Measurements from ENCODE around the gene TMEM127. TPM values are rescaled to one million over a fixed set of nuclear protein-coding genes. Genes with fewer than 3 reads are reported as not detected.
A peak's percentile ranks its signal among the peaks of the same experiment; 100 is the strongest.
"Not testable (repeated sequence)": the region's sequence is repeated elsewhere in the genome, so short reads cannot be mapped to it uniquely, and the experiment has no call there.

TMEM127 gene
- total RNA-seq, 2 donors from 2014 or later = 23.8 to 25.4 TPM

GRCh38 chr2:96241227-96241626, 24.6 kb downstream of the TMEM127 start:
- peaks cover 35% of the 10 kb centered on the region for H3K4me1 Mint-ChIP-seq
- no peaks in the 10 kb centered on the region for H3K36me3 Mint-ChIP-seq (ENCODE audit: low read depth)
- ATAC-seq (replicated peaks) = no peak
- H3K9me3 Mint-ChIP-seq = no peaks in the 10 kb centered on the region
- H3K4me3 Mint-ChIP-seq = peak overlapping the region; percentile 74
- H3K27ac Mint-ChIP-seq = peak overlapping the region; percentile 94
- no peaks in the 10 kb centered on the region for H3K27me3 Mint-ChIP-seq

GRCh38 chr2:96240341-96241038, 25.3 kb downstream of the TMEM127 start:
- Mint-ChIP-seq H3K4me1 (peaks cover 28% of the 10 kb centered on the region), H3K27ac (peak overlapping the region; percentile 94)

GRCh38 chr2:96239745-96240264, 26.0 kb downstream of the TMEM127 start:
- no peaks in the 10 kb centered on the region for H3K27me3 Mint-ChIP-seq
- H3K9me3 Mint-ChIP-seq = no peaks in the 10 kb centered on the region
- no peak for ATAC-seq (replicated peaks)
- H3K4me1 Mint-ChIP-seq = peaks cover 26% of the 10 kb centered on the region
- no peak overlapping the region for H3K4me3 Mint-ChIP-seq
- no peaks in the 10 kb centered on the region for H3K36me3 Mint-ChIP-seq (ENCODE audit: low read depth)
- H3K27ac Mint-ChIP-seq = peak overlapping the region; percentile 94

More at GRCh38 chr2:96240341-96241038, 25.3 kb downstream of the TMEM127 start:
- H3K4me3 Mint-ChIP-seq = no peak overlapping the region
- H3K36me3 Mint-ChIP-seq (ENCODE audit: low read depth) = no peaks in the 10 kb centered on the region
- ATAC-seq (replicated peaks) = no peak
- no peaks in the 10 kb centered on the region for H3K27me3 Mint-ChIP-seq
- H3K9me3 Mint-ChIP-seq = no peaks in the 10 kb centered on the region

GRCh38 chr2:96239091-96239490, 26.7 kb downstream of the TMEM127 start:
- no peak overlapping the region for H3K4me3 Mint-ChIP-seq
- H3K4me1 Mint-ChIP-seq = peaks cover 23% of the 10 kb centered on the region
- no peak overlapping the region for H3K27ac Mint-ChIP-seq
- H3K36me3 Mint-ChIP-seq (ENCODE audit: low read depth) = no peaks in the 10 kb centered on the region
- no peaks in the 10 kb centered on the region for H3K9me3 Mint-ChIP-seq
- no peak for ATAC-seq (replicated peaks)
- no peaks in the 10 kb centered on the region for H3K27me3 Mint-ChIP-seq

GRCh38 chr2:96238266-96238665, 27.5 kb downstream of the TMEM127 start:
- H3K27me3 Mint-ChIP-seq = no peaks in the 10 kb centered on the region
- H3K27ac Mint-ChIP-seq = peak overlapping the region; percentile 29
- ATAC-seq (replicated peaks) = no peak
- no peak overlapping the region for H3K4me3 Mint-ChIP-seq
- no peaks in the 10 kb centered on the region for H3K9me3 Mint-ChIP-seq
- peaks cover 22% of the 10 kb centered on the region for H3K4me1 Mint-ChIP-seq
- H3K36me3 Mint-ChIP-seq (ENCODE audit: low read depth) = no peaks in the 10 kb centered on the region

- H3K27me3 Mint-ChIP-seq = no peaks in the 10 kb centered on the region
- peaks cover 9% of the 10 kb centered on the region for H3K4me1 Mint-ChIP-seq
- H3K36me3 Mint-ChIP-seq (ENCODE audit: low read depth) = no peaks in the 10 kb centered on the region
- H3K9me3 Mint-ChIP-seq = no peaks in the 10 kb centered on the region
- no peak for ATAC-seq (replicated peaks)
- no peak overlapping the region for H3K27ac Mint-ChIP-seq
- no peak overlapping the region for H3K4me3 Mint-ChIP-seq
Observed at GRCh38 chr2:96236882-96237281, 28.9 kb downstream of the TMEM127 start.

- Mint-ChIP-seq H3K4me1 (no peaks in the 10 kb centered on the region), H3K36me3 (ENCODE audit: low read depth) (no peaks in the 10 kb centered on the region), H3K27me3 (no peaks in the 10 kb centered on the region), H3K9me3 (no peaks in the 10 kb centered on the region), H3K4me3 (no peak overlapping the region), H3K27ac (no peak overlapping the region)
- ATAC-seq (replicated peaks) = no peak
Observed at GRCh38 chr2:96233880-96234316, 31.9 kb downstream of the TMEM127 start.

- H3K9me3 Mint-ChIP-seq = no peaks in the 10 kb centered on the region
- H3K36me3 Mint-ChIP-seq (ENCODE audit: low read depth) = peaks cover 4% of the 10 kb centered on the region
- no peaks in the 10 kb centered on the region for H3K4me1 Mint-ChIP-seq
- ATAC-seq (replicated peaks) = no peak
- no peak overlapping the region for H3K27ac Mint-ChIP-seq
- no peak overlapping the region for H3K4me3 Mint-ChIP-seq
- no peaks in the 10 kb centered on the region for H3K27me3 Mint-ChIP-seq
Observed at GRCh38 chr2:96233436-96233835, 32.4 kb downstream of the TMEM127 start.

- Mint-ChIP-seq H3K4me1 (no peaks in the 10 kb centered on the region), H3K36me3 (ENCODE audit: low read depth) (peaks cover 6% of the 10 kb centered on the region)
- ATAC-seq (replicated peaks) = no peak
Observed at GRCh38 chr2:96231316-96231715, 34.5 kb downstream of the TMEM127 start.

GRCh38 chr2:96225016-96225533, 40.7 kb downstream of the TMEM127 start:
- Mint-ChIP-seq H3K27ac (peak overlapping the region; percentile 75), H3K9me3 (no peaks in the 10 kb centered on the region), H3K4me1 (peaks cover 6% of the 10 kb centered on the region), H3K27me3 (no peaks in the 10 kb centered on the region), H3K4me3 (no peak overlapping the region), H3K36me3 (ENCODE audit: low read depth) (peaks cover 6% of the 10 kb centered on the region)
- no peak for ATAC-seq (replicated peaks)

More at GRCh38 chr2:96231316-96231715, 34.5 kb downstream of the TMEM127 start:
- H3K9me3 Mint-ChIP-seq = no peaks in the 10 kb centered on the region
- H3K4me3 Mint-ChIP-seq = no peak overlapping the region
- H3K27me3 Mint-ChIP-seq = no peaks in the 10 kb centered on the region
- H3K27ac Mint-ChIP-seq = no peak overlapping the region

- H3K9me3 Mint-ChIP-seq; H3K4me3 Mint-ChIP-seq; H3K36me3 Mint-ChIP-seq (ENCODE audit: low read depth); H3K4me1 Mint-ChIP-seq; H3K27me3 Mint-ChIP-seq; ATAC-seq (replicated peaks): not testable (repeated sequence)
- H3K27ac Mint-ChIP-seq = peak overlapping the region; percentile 10
Observed at GRCh38 chr2:96221106-96221505, 44.7 kb downstream of the TMEM127 start.

- not testable (repeated sequence) for H3K4me3 Mint-ChIP-seq; H3K27ac Mint-ChIP-seq; H3K4me1 Mint-ChIP-seq; H3K36me3 Mint-ChIP-seq (ENCODE audit: low read depth); H3K27me3 Mint-ChIP-seq; ATAC-seq (replicated peaks); H3K9me3 Mint-ChIP-seq
Observed at GRCh38 chr2:96219959-96220358, 45.8 kb downstream of the TMEM127 start.

GRCh38 chr2:96218508-96219131, 47.2 kb downstream of the TMEM127 start:
- Mint-ChIP-seq H3K27me3 (no peaks in the 10 kb centered on the region), H3K4me1 (no peaks in the 10 kb centered on the region)

GRCh38 chr2:96214554-96214953, 51.2 kb downstream of the TMEM127 start:
- Mint-ChIP-seq H3K27me3 (no peaks in the 10 kb centered on the region), H3K36me3 (ENCODE audit: low read depth) (no peaks in the 10 kb centered on the region), H3K27ac (no peak overlapping the region), H3K4me1 (no peaks in the 10 kb centered on the region), H3K4me3 (no peak overlapping the region), H3K9me3 (no peaks in the 10 kb centered on the region)
- no peak for ATAC-seq (replicated peaks)

More at GRCh38 chr2:96218508-96219131, 47.2 kb downstream of the TMEM127 start:
- Mint-ChIP-seq H3K9me3 (no peaks in the 10 kb centered on the region), H3K4me3 (no peak overlapping the region), H3K27ac (no peak overlapping the region), H3K36me3 (ENCODE audit: low read depth) (no peaks in the 10 kb centered on the region)
- no peak for ATAC-seq (replicated peaks)

GRCh38 chr2:96213379-96213778, 52.4 kb downstream of the TMEM127 start:
- H3K27me3 Mint-ChIP-seq = no peaks in the 10 kb centered on the region
- H3K27ac Mint-ChIP-seq = no peak overlapping the region
- no peaks in the 10 kb centered on the region for H3K36me3 Mint-ChIP-seq (ENCODE audit: low read depth)
- no peak for ATAC-seq (replicated peaks)
- no peaks in the 10 kb centered on the region for H3K4me1 Mint-ChIP-seq
- H3K4me3 Mint-ChIP-seq = no peak overlapping the region
- H3K9me3 Mint-ChIP-seq = no peaks in the 10 kb centered on the region

All from activated T-helper 17 cell treated with anti-CD3 and anti-CD28 coated beads, Interleukin-2, amount 50 U/mL, for 72 hours (primary cell).